Measurements from ENCODE around the gene ITCH.
A peak's percentile ranks its signal among the peaks of the same experiment; 100 is the strongest.
"Not testable (repeated sequence)": the region's sequence is repeated elsewhere in the genome, so short reads cannot be mapped to it uniquely, and the experiment has no call there.

ITCH gene

DNA sequence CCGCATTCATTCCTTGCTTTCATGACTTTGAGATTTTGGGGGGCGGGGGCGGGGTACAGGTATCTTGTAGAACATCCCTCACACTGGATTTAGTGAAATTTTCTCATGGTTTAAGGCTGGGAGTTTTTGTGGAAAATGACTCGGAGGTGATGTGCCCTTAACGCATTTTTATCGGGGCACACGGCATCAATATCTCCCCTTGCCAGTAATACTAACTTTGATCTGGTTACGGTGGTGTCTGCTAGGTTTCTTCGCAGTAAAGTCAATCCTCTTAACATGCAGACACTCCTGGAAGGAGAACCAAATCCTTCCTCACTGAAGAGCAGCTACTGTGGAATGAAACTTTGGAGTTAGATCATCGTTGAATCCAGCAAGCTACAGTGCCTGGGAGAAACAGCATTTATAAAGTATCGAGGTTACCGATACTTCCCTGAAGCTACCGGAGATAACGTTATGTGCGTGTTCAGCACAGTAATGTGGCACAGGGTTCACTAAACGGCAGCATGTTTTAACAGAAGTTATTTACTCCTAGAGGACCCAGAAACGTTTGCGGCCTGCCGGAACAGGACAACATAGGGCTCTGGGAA lies 151.9 kb downstream of the ITCH start:
- no peak for DNase-seq

DNA sequence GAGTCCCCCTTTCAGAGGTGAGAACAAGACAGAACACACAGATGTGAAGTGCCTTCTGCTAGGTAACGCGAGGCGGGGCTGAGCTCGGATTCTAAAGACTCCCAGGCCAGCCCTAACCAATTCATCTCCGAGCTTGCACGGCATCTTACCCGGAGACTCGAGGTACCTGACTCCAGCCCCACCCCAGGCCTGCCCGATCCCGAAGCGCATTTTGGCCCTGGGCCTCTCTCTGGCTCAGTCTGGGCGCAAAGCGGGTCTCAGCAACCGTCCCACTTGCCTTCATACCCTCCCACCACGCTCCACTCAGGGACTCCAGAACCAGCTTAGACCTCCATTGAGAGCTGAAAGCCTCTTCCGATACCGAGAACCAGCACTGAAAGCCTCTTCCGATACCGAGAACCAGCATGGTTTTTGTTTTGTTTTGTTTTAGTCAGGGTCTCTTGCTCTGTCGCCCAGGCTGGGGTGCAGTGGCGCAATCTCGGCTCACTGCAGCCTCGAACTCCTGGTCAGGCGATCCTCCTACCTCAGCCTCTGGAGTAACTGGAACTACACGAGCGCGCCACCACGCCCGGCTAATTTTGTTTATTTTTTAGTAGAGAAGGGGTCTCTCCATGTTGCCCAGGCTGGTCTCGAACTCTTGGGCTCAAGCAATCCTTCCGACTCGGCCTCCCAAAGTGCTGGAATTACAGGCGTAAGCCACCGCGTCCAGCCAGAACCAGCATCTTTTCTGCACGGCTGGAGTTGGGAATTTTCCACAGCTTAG lies 152.6 kb downstream of the ITCH start:
- peak; percentile 53 for DNase-seq

DNA sequence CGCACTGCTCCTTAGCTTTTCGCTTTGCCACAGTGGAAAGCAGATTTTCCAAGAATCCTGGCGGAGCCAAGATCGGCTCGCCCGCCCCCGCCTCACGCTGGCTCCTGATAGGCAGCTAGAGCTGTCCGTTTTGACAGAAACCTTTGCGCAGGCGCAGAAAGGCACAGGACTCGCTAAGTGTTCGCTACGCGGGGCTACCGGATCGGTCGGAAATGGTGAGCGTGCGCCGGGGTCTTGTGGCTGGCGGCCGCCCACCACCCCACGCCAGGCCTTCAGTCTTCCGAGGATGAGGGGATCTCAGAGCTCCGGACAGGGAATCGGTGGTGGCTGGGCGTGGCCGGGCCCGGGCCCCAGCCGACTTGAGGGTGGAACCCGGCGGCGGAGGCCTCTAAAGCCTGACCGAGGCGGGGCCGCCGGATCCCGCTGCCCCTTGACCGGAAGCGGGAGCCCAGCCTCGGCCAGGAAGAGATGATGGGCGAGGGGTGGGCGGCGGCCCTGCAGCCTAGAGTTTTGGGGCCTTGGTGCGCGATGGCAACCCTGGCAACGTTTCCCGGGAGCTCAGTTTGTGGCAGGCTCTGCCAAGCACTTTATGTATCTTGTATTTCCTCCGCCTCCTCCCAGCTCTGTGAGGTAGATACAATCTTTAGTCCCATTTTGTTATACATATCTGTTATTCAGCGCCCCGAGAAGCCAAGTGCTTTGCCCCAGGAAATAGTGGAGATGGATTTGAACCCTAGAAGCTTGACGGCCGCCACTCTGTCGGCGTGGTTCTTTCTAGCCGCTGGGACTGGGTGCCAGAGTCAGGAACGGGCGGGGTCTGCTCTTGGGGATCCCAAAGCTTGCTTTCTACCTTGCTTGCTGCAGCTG lies 153.4 kb downstream of the ITCH start, which contains the start of gene DYNLRB1:
Gene DYNLRB1 (plus strand): TSS at position 176 of the 867 bp plus-strand sequence. CDS start 37 bp downstream, at position 213.
- DNase-seq = peak; percentile 94

DNA sequence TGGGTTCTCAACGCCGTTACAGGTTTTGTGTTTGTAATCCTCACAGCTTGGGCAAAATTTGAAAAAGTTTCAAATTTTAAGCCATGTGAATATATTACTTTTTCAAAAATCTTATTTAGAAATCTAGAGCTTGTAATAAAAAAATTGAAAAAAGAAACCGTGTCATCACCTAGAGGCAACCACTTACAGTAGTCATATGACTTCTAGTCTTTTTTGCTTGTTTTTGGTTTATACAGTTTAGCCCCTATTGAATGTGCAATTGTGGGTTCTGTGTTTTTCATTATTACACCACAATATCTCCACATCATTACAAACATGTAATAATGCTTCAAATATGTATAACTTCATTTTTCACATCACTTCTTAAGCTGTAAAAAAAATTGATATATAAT lies 154.0 kb downstream of the ITCH start:
- DNase-seq = no peak

DNA sequence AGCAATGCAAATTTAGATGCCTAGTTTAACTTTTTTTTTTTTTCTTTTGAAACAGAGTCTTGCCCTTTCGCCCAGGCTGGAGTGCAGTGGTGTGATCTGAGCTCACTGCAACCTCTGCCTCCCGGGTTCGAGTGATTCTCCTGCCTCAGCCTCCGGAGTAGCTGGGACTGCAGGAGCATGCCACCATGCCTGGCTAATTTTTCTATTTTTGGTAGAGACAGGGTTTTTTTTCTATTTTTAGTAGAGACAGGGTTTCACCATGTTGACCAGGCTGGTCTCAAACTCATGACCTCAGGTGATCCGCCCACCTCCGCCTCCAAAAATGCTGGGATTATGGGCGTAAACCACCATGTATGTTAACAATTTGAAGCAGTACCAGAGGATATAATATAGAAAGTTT lies 155.8 kb downstream of the ITCH start:
- not testable (repeated sequence) for DNase-seq

DNA sequence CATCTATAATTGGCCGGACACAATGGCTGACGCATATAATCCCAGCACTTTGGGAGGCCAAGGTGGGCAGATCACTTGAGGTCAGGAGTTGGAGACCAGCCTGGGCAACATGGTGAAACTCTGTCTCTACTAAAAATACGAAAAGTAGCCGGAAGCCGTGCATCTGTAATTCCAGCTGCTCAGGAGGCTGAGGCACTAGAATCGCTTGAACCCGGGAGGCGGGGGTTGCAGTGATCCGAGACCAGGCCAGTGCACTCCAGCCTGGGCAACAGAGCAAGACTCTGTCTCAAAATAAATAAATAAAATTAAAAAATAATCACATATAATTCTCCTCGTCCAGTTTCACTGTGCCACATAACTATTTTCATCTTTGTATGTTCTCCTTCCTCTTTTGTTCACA lies 156.8 kb downstream of the ITCH start:
- DNase-seq = not testable (repeated sequence)

DNA sequence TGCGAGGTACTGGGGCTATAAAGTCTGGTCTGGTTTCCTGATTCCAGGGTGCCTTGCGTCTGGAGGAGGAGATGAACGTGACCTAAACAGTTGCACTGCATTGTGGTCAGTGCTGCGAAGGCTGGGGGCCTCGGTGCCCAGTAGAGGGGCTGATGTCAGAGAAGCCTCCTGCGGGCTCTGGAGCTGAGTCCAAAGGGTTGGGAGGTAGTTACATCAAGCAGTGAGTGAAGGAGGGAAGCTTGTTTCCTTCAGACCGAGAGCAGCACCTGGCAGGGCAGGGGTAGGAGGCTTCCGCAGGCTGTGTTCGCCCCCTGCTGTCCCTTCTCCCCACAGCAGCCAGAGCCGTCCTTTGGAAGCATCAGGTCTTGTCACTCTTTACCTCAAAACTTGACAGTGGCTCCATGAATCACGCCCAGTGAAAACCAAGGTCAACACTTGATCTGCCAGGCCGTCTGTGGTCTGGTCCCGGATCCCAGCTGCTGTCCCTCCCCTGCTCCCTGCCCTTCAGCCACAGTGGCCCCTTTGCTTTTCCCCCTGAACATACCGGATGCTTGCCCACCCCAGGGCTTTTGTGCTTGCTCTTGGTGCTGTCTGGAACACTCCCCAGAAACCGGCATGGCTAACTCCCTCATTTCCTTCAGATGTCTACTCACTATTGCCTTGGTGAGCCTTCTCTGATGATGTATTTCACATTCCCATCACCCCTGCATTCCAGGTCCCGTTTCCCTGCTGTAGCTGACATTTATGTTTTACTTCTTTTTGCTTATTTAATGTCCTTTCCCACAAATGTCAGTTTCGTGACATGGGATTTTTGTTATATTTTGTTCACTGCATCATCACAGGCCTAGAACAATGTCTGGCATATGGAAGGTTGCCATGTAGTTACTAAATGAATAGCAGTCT lies 160.1 kb downstream of the ITCH start:
- peak; percentile 21 for DNase-seq

DNA sequence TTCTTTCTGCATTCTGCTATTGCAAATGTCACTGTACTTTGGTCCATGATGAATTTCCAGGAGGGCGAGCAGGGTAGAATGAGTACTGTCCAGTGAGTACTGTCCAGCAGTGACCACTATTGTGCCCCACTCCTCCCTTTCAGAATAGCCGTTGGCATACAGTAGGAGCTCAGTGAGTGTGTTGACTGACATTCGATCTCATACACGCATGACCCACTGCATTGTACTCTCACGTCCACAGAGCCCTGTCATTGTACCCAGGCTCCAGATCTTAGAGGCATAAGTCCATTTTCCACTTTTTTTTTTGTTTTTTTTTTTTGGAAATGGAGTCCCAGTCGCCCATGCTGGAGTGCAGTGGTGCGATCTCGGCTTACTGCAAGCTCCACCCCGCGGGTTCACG lies 161.4 kb downstream of the ITCH start:
- no peak for DNase-seq

DNA sequence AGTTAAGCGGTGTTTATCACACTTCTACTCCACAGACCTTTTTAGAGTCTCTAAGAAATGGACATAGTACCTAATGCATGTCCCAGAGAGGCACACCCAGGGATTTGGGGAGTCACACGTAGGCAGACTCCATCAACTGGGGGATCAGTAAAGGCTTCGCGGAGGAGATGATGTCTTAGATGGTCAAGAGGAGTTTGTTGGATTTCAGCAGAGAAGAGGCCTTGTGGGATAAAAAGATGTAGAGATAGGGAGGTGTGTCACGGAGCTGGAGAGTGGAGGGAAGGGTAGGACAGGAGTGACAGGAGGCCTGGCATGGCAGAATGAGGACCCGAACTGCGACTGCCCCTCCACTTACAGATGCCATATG lies 162.3 kb downstream of the ITCH start:
- DNase-seq = no peak

DNA sequence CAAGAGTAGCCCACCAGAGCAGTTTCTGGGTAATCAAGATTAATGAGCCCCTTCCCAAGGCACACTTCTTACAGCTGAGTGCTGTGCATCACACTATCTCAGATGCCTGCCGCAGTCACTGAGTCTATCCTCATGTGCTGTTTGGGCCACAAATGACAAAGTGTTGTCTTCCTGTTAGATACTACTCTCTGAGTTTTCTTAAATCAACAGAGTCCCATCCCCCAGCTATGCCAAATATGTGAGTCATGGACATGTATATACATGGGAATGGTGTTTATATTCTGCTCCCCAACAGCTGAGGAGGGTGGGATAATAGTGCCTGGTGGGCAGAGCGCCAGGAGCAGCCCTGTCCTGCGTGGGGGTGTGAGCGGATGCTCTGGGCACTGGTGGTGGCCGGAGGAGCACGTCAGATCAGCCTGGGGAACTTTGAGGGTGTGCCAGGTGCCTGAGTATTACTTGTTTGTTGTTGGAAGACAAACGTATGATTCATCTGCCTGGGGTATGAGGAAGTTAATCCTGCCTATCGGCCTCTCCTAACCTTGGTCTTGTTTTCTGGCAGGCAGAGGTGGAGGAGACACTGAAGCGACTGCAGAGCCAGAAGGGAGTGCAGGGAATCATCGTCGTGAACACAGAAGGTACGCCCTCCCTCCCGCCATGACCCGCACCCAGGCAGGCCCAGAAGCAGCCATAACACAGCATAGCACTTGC lies 162.8 kb downstream of the ITCH start:
- DNase-seq = no peak

DNA sequence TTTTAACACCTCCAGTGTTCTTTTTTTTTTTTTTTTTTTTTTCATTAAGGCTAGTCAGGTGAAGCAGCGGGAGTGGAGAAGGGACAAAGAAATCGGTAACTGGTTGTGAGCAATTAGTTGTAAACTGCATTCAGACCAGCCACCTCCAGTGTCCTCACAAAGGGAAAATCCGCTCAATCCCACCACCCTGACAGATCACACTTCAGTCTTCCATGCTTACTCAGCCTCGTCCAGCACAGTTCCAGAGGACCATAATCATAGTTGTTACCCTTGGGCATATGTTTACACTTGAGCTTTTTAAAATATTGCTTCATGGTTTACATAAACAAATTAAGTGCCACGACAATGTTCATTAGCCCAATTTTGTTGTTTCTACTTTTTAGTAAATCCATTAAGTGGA lies 163.4 kb downstream of the ITCH start:
- no peak for DNase-seq

DNA sequence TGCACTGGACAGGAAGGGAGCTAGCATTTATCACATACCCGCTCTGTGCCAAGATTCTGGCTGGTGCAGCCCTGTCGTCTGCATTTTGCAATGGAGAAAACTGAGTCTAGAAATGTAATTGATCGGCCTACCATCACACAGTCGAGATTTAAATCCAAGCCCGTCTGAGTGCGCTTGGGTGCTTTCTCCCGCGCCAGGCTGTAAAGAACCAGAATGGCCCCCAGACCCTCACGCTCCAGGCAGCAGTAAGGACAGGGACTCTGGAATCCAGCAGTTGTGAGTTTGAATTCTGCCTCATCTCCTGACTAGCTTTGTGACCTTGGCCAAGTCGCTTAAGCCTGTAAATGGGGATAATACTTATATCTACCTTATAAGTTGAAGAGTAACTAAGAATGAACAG lies 163.9 kb downstream of the ITCH start:
- no peak for DNase-seq

DNA sequence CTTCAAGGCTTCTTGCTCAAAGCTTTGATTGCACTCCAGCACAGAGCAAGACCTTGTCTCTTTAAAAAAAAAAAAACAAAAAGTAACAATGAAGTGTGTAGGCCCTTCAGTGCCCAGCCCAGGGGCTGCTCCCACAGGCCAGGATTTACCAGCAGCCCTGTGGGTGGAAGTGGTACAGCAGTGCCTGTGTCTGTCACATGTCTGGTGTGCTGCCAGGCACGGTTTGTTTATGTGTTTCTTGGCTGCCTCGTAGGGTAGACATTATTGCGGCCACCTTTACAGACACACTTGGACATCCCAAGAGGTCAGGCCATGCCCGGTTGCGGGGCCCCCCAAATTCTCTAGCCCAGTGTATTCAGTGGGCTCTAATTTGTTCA lies 165.8 kb downstream of the ITCH start:
- no peak for DNase-seq

DNA sequence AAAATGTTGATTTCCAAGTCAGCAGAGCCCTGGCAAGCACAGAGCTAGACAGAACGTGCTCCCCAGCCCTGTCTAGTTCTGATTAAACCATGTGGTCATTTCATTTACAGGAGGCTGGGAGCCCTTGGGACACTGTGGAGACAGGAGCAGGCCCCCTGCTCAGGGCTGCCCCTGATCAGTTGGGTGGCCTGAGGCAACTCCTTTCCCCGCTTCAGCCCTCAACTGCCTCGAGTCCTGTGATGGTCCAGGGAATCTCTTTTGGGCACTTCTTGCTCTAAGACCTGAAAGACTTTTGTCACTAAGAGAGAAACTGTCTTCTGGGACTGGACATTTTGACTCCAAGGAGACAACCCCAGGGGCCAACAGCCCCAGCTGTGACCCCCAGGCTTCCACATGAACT lies 166.7 kb downstream of the ITCH start:
- no peak for DNase-seq

DNA sequence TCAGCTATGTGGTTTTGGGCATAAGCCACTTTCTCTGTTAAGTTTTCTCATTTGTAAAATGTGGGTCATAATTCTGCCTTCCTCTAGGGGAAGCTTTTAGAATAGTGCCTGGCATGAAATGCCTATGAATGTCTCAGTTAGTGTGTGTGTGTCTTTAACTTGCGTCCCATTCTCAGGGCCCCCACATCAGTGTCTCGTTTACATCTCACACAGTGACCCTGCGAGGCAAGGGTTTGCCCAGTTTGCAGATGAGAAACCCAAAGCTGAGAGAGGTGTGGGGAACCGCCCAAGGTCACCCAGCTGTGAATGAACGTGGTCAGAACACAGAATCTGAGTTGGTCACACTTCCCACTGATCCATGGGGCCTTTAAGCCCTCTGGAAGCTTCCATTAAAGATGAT lies 167.3 kb downstream of the ITCH start:
- DNase-seq = no peak

DNA sequence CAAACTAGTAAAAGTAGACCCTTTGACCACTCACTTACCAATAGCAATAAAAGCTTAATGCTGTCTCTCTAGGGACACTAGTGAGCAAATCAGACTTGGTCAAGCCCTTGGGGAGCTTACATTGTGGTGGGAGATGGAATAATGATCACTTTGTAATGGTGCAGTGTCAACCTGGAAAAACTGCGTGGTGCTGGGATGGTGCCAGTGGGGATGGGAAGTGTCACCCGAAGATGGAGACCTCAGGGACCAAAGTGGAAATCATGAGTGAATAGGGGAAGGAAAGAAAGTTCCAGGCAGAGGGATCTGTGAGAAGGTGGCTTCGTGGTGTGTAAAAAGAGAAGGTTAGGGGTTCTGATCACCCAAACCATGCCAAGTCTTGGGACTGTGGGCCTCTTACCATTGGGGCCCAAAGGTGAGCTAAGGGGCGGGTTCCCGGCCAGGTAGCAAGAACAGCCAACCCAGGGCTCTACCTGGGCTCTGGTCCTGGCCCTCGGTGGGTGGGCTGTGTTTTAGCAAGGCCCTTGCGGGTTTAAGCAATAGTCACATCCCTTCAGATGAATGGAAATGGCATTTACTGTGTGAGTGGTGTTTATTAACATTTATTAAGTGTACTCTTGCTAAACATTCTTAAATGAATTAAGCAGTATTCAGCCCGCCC lies 168.7 kb downstream of the ITCH start:
- DNase-seq = no peak

DNA sequence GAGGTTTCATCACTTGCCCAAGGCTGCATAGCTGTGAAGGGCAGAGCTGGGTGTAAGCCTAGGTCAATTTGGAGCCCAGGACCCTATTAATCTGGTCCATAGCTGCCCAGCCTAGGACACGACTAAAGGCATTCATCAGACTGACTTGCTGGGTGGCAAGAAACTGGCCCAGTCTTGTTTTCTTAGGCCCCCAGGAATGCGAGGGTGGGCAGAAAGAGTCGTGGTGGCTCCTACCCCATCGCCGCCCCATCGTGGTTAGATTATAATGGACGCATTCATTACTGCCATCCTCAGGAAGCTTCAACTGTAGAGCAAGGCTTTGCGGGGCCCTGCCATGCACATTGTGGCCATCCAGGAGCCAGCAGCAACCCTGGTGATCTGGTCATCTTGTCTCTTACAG lies 169.2 kb downstream of the ITCH start:
- no peak for DNase-seq

DNA sequence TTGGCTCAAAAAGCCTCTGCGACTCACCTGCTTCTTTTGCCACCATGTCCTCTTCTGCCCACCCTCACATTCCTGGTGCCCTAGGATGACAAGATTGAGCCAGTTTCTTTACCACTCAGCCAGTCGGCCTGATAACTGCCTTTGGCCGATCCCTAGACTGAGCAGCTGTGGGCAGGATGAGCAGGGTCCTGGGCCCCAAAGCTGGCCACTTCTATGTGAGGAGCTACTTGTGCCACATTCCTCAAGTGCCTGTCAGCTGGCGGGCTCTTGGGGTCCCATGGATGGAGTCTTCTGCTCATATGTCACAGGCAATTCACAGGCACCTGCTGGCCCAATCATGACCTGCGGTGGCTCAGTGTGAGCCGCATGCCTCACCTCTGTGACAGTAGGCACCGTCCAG lies 169.7 kb downstream of the ITCH start:
- no peak for DNase-seq

DNA sequence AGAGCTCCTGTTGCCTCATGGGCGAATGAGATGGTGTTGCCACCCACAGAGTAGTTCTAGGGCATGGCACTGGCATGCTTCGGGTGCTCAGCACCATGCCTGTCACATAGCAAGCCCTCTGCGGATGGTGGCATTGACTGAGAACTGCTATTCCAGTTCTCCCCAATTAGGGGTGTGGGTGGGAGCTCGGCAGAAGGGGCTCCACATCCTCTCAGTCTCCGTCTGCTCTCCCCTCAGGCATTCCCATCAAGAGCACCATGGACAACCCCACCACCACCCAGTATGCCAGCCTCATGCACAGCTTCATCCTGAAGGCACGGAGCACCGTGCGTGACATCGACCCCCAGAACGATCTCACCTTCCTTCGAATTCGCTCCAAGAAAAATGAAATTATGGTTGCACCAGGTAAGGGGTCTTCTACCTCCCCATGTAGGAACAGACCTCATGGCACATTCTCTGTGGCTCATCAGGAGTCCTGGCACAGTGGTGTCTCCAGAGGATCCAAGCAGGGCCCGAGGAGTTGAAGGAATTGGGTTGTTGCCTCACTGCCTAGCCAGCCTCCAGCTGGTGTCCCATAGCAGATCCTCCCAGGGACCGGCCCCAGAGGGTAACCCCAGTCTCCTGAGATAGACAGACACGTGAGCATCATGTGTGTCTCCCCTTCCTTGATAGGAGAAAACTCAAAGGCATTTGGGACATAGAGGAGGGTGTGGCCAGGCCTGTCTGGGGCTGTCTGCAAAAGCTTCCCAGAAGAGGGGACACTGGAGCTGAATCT lies 171.5 kb downstream of the ITCH start:
- DNase-seq = no peak

DNA sequence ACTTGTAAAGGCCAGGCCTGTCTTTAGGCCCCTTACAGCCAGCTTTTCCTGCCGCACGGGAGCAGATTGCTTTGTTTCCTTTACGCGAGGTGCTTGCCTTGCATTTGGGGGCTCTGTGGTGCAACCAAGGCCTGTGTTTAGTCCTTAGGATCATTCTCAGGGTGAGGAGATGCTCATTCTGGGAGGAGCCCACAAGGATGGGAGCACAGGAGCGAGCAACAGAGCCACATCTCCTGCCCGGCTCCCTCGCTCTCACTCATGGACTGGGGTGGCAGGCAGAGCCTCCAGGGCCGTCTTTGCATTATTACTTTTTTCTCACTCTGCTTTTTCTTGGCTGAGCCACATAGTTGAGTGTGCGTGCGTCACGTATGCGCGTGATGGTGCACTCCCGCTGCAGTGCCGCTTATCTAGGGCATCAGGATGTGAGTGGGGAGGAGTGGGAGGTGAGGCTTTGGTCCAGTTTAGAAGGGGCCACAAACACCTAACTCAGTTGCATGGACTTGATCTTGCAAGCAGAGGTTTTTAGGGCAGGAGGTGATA lies 172.3 kb downstream of the ITCH start:
- no peak for DNase-seq
